Measurements from ENCODE around the gene CAPN3.

Gene CAPN3

GRCh38 chr15:42364529-42364928 lies 5.2 kb downstream of the CAPN3 start:
- Mint-ChIP-seq H3K4me1 (peaks cover 4% of the 10 kb centered on the region), H3K27me3 (peaks cover 5% of the 10 kb centered on the region), H3K4me3 (no peak overlapping the region), H3K27ac (no peak overlapping the region), H3K9me3 (no peaks in the 10 kb centered on the region), H3K36me3 (no peaks in the 10 kb centered on the region)
- CTCF ChIA-PET = no interaction called here
- no peak for DNase-seq

- CTCF ChIA-PET = interaction anchor here (1.0 kb wide), 1 partner anchor 18 kb away, joined by 3 read pairs; no protein-coding TSS in a partner anchor
- H3K9me3 Mint-ChIP-seq = no peaks in the 10 kb centered on the region
- no peaks in the 10 kb centered on the region for H3K36me3 Mint-ChIP-seq
- peaks cover 4% of the 10 kb centered on the region for H3K4me1 Mint-ChIP-seq
- no peak for DNase-seq
- H3K4me3 Mint-ChIP-seq = no peak overlapping the region
- no peak overlapping the region for H3K27ac Mint-ChIP-seq
- peaks cover 5% of the 10 kb centered on the region for H3K27me3 Mint-ChIP-seq
These were observed 6.7 kb downstream of the CAPN3 start for GRCh38 chr15:42365921-42366550.

- H3K4me1 Mint-ChIP-seq = no peaks in the 10 kb centered on the region
- CTCF ChIA-PET = interaction anchor here (1.1 kb wide), 1 partner anchor 9 kb away, joined by 4 read pairs; no protein-coding TSS in a partner anchor
- no peak overlapping the region for H3K27ac Mint-ChIP-seq
- no peak for DNase-seq
- H3K36me3 Mint-ChIP-seq = no peaks in the 10 kb centered on the region
- H3K9me3 Mint-ChIP-seq = no peaks in the 10 kb centered on the region
- H3K4me3 Mint-ChIP-seq = no peak overlapping the region
- peaks cover 5% of the 10 kb centered on the region for H3K27me3 Mint-ChIP-seq
These were observed 7.7 kb downstream of the CAPN3 start for GRCh38 chr15:42367041-42367440.

GRCh38 chr15:42368096-42368495 lies 8.8 kb downstream of the CAPN3 start:
- no peaks in the 10 kb centered on the region for H3K9me3 Mint-ChIP-seq
- H3K4me3 Mint-ChIP-seq = no peak overlapping the region
- no peaks in the 10 kb centered on the region for H3K4me1 Mint-ChIP-seq
- DNase-seq = no peak
- CTCF ChIA-PET = interaction anchor here (1.4 kb wide), 1 partner anchor 17 kb away, joined by 4 read pairs; no protein-coding TSS in a partner anchor
- H3K27ac Mint-ChIP-seq = no peak overlapping the region
- no peaks in the 10 kb centered on the region for H3K36me3 Mint-ChIP-seq
- H3K27me3 Mint-ChIP-seq = peaks cover 5% of the 10 kb centered on the region

- no peaks in the 10 kb centered on the region for H3K4me1 Mint-ChIP-seq
- H3K36me3 Mint-ChIP-seq = no peaks in the 10 kb centered on the region
- DNase-seq = no peak
- H3K4me3 Mint-ChIP-seq = no peak overlapping the region
- H3K9me3 Mint-ChIP-seq = no peaks in the 10 kb centered on the region
- H3K27ac Mint-ChIP-seq = no peak overlapping the region
- CTCF ChIA-PET = interaction anchor here (1.5 kb wide), 1 partner anchor 12 kb away, joined by 3 read pairs; the partner anchor contains the start of gene CAPN3
- peaks cover 5% of the 10 kb centered on the region for H3K27me3 Mint-ChIP-seq
These were observed 11.8 kb downstream of the CAPN3 start for GRCh38 chr15:42371096-42371495.

GRCh38 chr15:42373274-42373673 lies 14.0 kb downstream of the CAPN3 start:
- CTCF ChIA-PET = no interaction called here
- Mint-ChIP-seq H3K9me3 (peaks cover 2% of the 10 kb centered on the region), H3K27ac (no peak overlapping the region), H3K27me3 (peaks cover 5% of the 10 kb centered on the region), H3K4me3 (no peak overlapping the region), H3K4me1 (no peaks in the 10 kb centered on the region), H3K36me3 (no peaks in the 10 kb centered on the region)
- no peak for DNase-seq

GRCh38 chr15:42373936-42374335 lies 14.6 kb downstream of the CAPN3 start:
- CTCF ChIA-PET = interaction anchor here (1.7 kb wide), 1 partner anchor 11 kb away, joined by 5 read pairs; no protein-coding TSS in a partner anchor
- Mint-ChIP-seq H3K4me3 (no peak overlapping the region), H3K4me1 (no peaks in the 10 kb centered on the region), H3K27ac (no peak overlapping the region), H3K9me3 (peaks cover 4% of the 10 kb centered on the region), H3K27me3 (peaks cover 5% of the 10 kb centered on the region), H3K36me3 (peaks cover 1% of the 10 kb centered on the region)
- DNase-seq = no peak

- Mint-ChIP-seq H3K27ac (no peak overlapping the region), H3K36me3 (peaks cover 1% of the 10 kb centered on the region), H3K9me3 (peaks cover 4% of the 10 kb centered on the region), H3K4me1 (no peaks in the 10 kb centered on the region), H3K4me3 (no peak overlapping the region), H3K27me3 (no peaks in the 10 kb centered on the region)
- DNase-seq = no peak
- CTCF ChIA-PET = interaction anchor here (1.7 kb wide), 1 partner anchor 10 kb away, joined by 5 read pairs; no protein-coding TSS in a partner anchor
These were observed 15.5 kb downstream of the CAPN3 start for GRCh38 chr15:42374810-42375209.

- Mint-ChIP-seq H3K36me3 (peaks cover 1% of the 10 kb centered on the region), H3K9me3 (peaks cover 4% of the 10 kb centered on the region), H3K4me1 (no peaks in the 10 kb centered on the region), H3K4me3 (no peak overlapping the region), H3K27ac (no peak overlapping the region), H3K27me3 (no peaks in the 10 kb centered on the region)
- CTCF ChIA-PET = interaction anchor here (1.5 to 1.7 kb wide), 2 partner anchors 8 to 10 kb away, joined by 4 to 5 read pairs; no protein-coding TSS in a partner anchor
- no peak for DNase-seq
These were observed 16.0 kb downstream of the CAPN3 start for GRCh38 chr15:42375252-42375651.

- no peak for DNase-seq
- Mint-ChIP-seq H3K27me3 (no peaks in the 10 kb centered on the region), H3K27ac (no peak overlapping the region), H3K9me3 (peaks cover 4% of the 10 kb centered on the region), H3K36me3 (peaks cover 1% of the 10 kb centered on the region), H3K4me1 (no peaks in the 10 kb centered on the region), H3K4me3 (no peak overlapping the region)
- CTCF ChIA-PET = interaction anchor here (0.6 to 1.5 kb wide), 3 partner anchors 9 to 330 kb away, joined by 3 to 4 read pairs (median 3); no protein-coding TSS in a partner anchor
These were observed 16.6 kb downstream of the CAPN3 start for GRCh38 chr15:42375941-42376340.

GRCh38 chr15:42378011-42378410 lies 18.7 kb downstream of the CAPN3 start:
- Mint-ChIP-seq H3K9me3 (peaks cover 4% of the 10 kb centered on the region), H3K27me3 (no peaks in the 10 kb centered on the region)

GRCh38 chr15:42384597-42384996 lies 25.3 kb downstream of the CAPN3 start:
- Mint-ChIP-seq H3K36me3 (no peaks in the 10 kb centered on the region), H3K4me3 (no peak overlapping the region), H3K27ac (no peak overlapping the region), H3K9me3 (no peaks in the 10 kb centered on the region), H3K4me1 (no peaks in the 10 kb centered on the region), H3K27me3 (no peaks in the 10 kb centered on the region)
- CTCF ChIA-PET = interaction anchor here (0.7 to 2.1 kb wide), 13 partner anchors 8 to 319 kb away, joined by 3 to 10 read pairs (median 4); no protein-coding TSS in a partner anchor
- DNase-seq = no peak

More at GRCh38 chr15:42378011-42378410, 18.7 kb downstream of the CAPN3 start:
- CTCF ChIA-PET = interaction anchor here (0.6 kb wide), 1 partner anchor 99 kb away, joined by 3 read pairs; no protein-coding TSS in a partner anchor
- no peak overlapping the region for H3K27ac Mint-ChIP-seq
- H3K4me3 Mint-ChIP-seq = no peak overlapping the region
- peaks cover 1% of the 10 kb centered on the region for H3K36me3 Mint-ChIP-seq
- H3K4me1 Mint-ChIP-seq = no peaks in the 10 kb centered on the region
- no peak for DNase-seq

GRCh38 chr15:42385206-42385979 lies 26.1 kb downstream of the CAPN3 start:
- H3K4me3 Mint-ChIP-seq = no peak overlapping the region
- no peak overlapping the region for H3K27ac Mint-ChIP-seq
- H3K27me3 Mint-ChIP-seq = no peaks in the 10 kb centered on the region
- no peaks in the 10 kb centered on the region for H3K36me3 Mint-ChIP-seq
- H3K9me3 Mint-ChIP-seq = no peaks in the 10 kb centered on the region
- CTCF ChIA-PET = interaction anchor here (0.6 to 2.1 kb wide), 18 partner anchors 9 to 320 kb away, joined by 3 to 10 read pairs (median 3); no protein-coding TSS in a partner anchor
- DNase-seq = peak; percentile 55
- no peaks in the 10 kb centered on the region for H3K4me1 Mint-ChIP-seq

- DNase-seq = no peak
- no peaks in the 10 kb centered on the region for H3K36me3 Mint-ChIP-seq
- no peaks in the 10 kb centered on the region for H3K9me3 Mint-ChIP-seq
- H3K27ac Mint-ChIP-seq = no peak overlapping the region
- no peak overlapping the region for H3K4me3 Mint-ChIP-seq
- no peaks in the 10 kb centered on the region for H3K27me3 Mint-ChIP-seq
- H3K4me1 Mint-ChIP-seq = no peaks in the 10 kb centered on the region
- CTCF ChIA-PET = interaction anchor here (1.0 to 2.1 kb wide), 12 partner anchors 11 to 319 kb away, joined by 3 to 10 read pairs (median 4); no protein-coding TSS in a partner anchor
These were observed 26.8 kb downstream of the CAPN3 start for GRCh38 chr15:42385980-42386700.
